GM18867 (cell line): Measurements from ENCODE around the gene TMEM120B.
A peak's percentile ranks its signal among the peaks of the same experiment; 100 is the strongest.

Experiments
- ATAC-seq: cut with Tn5 transposase; IDR thresholded peaks from one replicate; pipeline ENCODE4 v1.9.1; 2021; ENCODE audit warnings: mild to moderate bottlenecking, moderate library complexity; ENCODE audit not compliant: unreplicated experiment

The TMEM120B gene

DNA sequence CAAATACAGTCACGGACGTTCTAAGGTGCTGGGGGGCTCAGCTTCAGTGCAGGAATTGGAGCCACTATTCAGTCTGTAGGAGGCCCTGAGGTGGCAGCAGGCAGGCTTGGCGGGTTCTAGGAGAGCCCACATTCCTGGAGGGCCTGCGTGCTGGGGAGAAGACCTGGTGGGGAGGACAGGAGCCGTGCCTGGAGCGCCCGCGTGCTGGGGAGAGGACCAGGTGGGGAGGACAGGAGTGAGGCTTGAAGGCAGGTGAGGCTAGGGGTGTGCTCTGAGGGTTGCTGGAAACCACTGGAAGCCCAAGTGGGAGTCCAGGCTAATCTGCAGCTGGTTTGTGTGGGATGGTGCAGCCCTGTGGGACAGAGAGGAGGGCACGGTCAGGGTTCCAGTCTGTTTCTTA, 57.8 kb downstream of the TMEM120B start:
- ATAC-seq: no peak

DNA sequence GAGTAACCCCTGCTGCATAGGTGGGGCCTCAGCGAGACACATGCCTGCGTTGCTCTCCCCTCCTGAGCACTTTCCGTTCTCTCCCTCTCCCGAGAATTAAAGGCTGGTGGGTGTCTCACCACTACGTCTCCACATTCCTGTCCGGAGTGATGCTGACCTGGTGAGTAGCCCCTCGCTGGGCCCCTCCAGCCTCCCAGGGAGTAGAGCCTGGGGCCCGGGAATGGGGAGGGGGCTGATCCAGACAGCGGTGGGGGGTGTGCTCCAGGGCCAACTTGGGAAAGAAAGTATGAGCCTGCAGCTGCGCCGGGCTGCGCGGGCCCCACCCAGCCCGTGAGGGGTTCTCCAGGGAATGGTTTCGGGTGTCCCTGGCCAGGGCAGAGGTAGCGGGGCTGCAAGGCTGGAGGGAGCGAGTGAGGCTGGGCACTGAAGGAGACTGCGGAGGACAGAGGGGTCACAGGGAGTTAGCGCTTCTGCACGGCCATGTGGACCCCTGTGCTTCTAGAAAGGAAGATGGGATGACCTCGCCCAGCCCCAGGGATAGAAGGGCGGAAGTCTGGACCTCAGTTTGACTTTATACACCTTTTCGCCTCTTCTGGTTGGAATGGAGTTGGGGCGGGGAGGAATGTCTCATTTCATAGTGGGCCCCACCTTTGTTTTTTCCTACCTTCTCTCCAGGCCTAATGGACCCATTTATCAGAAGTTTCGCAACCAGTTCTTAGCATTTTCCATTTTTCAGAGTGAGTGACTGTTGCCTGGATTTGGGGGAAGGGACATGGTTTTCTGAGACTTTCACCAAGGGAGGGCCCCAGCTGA, 58.5 kb downstream of the TMEM120B start:
- ATAC-seq: no peak

DNA sequence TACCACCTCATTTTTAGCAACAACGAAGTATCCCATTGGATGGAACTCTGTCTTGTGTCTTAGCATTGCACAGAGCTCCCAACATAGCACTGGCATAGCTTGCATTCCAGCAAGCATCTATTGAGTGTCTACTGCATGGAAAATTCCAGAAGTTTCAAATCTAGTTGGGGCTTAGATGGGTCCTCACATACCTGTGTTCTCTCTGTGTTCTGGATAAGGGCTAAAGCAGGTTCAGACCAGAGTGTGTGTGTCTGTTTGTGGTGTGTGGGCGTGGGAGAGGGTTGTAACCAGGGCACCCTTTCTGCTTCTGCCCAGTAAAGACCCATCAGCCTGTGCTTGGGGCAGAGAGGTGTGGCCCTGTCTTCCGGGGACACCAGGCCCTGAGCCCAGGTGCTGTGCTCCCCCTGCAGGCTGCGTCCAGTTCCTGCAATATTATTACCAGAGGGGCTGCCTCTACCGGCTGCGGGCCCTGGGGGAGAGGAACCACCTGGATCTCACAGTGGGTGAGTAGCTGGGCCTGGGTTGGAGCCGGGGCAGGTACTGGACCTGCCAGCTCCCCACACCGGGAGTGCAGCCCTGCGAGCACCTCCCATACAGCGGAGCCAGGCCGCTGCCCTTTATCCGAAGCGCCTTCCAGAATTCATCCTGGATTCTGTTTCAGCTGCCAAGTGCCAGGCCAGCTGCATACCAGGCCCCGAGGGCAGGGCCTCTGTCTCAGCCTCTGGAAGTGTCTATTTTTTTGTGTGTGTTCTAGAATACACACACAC, 60.6 kb downstream of the TMEM120B start:
- peak; percentile 75 for ATAC-seq

DNA sequence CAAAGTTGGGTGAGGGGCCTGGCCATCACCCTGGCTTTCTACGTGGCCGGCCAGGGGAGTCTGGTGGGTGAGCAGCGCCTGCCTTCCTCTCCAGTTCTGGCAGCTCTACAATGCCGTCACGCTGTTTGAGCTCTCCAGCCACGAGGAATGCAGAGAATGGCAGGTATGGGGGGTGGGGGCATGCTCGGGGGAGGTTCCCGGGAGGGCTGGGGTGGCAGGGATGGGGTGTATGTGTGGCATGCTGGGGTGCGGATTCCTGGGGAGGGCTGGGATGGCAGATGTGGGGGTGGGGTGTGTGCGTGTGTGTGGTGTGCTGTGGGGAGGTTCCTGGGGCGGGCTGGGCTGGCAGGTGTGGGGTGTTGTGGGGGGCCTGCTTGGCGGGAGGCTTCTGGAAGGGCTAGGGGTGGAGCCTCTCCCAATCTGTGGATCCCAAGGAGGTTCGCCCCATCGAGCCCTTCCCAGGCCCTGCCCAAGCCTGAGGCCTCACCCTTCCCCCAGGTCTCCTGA, 62.5 kb downstream of the TMEM120B start:
- ATAC-seq: no peak

DNA sequence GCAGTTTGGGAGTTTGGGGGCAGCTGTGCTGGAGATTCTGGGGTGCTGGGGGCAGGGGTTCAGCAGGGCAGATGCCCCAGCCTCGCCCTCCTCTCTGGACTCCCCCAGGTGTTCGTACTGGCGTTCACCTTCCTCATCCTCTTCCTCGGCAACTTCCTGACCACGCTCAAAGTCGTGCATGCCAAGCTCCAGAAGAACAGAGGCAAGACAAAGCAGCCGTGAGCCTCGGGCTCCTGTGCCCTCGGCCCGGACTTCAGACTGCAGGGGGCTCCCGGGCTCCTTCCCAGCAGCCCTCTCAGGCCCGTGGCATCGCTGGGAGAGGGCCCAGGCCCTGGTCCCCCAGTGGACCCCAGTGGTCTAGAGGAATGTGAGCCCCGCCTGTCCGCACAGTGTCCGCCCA, 62.9 kb downstream of the TMEM120B start:
- ATAC-seq: no peak

DNA sequence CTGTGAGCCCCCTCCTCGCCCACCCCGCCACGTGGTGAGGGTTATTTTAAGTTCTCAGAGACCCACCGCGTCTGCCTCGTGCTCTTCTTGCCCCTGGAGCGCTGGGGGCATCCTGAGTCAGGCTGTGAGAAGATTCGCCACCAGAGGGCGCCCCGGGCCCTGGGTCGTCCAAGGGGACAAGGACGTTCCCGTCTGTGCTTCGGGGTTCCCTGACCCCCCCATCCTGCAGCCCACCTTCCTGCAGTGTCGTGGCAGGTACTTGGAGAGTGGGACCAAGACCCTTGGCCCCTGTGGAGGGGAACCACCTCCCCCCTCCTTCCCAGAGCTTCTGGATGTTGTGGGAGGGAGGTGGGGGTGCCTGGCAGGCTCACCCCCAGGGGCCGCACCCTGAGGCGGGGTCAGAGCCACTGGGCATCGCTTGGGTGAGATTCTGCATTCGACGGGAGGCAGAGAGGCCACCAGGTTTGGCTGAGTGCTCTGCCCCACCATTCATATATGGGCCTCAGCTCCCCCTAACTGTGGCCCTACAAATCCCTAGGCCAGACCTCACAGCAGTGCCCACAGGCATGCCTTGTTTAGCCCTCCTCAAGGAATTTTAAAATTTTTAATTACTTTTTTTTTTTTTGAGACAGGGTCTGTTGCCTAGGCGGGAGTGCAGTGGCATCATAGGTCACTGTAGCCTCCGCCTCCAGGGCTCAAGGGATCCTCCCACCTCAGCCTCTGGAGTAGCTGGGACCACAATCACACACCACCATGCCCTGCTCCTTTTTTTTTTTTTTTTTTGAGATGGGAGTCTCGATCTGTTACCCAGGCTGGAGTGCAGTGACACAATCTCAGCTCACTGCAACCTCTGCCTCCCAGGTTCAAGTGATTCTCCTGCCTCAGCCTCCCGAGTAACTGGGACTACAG, 63.9 kb downstream of the TMEM120B start:
- ATAC-seq: no peak

DNA sequence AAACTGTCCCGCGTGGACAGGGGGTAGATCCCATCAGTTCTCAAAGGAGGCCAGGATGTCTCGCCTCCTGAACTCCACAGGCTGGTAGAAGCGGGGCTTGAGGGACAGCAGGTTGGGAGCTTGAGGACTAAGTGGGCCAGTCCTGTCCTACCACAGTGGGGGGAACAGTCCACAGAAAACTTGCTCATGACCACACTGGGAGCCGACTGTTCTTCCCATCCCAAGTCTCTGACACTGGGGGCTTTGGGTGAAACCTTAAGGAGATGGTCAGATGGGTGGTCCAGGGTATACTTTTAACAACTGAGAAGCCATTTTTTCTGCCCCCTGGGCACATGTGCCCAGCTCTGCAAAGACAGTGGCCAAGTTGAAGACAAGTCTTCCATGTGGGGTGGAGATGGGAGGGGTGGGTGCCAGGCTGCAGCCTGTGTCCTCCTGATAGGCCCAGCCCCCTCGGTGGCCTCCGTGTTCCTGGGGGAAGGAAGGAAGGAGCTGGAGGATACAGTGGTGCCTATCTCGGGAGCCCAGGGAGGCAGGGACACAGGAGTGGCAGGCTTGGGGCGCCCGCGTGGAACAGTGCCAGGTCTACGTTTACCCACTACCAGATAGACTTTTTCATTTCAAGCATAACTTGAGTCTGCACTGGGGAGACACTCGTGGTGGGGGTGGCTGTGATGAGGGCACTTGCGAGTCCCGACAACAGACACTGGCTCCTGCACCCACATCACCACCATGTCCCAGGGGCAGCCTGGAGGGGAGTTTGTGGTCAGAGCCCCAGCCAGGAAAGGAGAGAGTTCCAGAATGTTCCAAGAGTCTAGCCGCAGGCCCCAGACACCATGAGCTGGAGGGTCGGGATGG, 66.2 kb downstream of the TMEM120B start:
- ATAC-seq: no peak

DNA sequence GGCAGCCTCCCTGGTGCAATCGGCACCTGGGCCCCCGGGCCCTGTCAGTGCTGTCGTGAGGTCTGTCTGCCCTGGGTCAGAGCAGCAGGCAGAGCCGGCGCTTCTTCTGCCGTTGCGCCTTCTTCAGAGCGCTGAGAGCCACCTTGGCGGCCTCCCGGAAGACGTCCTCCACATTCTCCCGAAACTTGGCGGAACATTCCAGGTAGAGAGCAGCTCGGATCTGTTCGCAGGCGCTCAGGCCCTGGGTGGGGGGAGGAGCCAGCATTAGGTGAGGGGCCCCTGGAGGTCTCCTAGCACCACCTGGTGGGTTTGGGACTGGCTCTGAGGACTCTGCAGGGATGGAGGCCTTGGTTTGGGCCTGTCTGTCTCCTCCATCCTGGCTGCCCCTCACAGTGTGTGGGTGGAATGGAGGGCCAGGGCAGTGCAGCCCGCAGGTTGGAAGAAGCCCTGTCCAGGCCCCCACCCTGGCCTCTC, 66.9 kb downstream of the TMEM120B start:
- no peak for ATAC-seq

DNA sequence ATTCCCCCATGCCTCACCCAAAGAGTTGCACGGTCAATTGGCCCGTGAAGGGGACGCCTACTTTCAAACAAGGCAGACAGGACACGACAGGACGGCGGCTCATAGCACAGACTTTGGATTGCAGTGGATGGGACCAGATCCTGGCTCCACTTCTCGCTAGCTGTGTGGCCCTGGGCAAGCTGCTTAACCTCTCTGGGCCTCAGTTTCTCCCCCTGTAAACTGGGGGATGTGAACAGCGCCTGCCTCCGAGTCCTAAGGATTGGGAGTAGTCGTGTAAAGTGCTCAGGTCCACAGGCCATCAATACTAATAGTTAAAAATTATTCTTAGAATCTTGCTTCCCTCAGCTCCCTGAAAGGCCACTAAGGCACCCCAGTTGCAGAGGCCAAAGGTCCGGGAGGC, 67.9 kb downstream of the TMEM120B start:
- no peak for ATAC-seq

DNA sequence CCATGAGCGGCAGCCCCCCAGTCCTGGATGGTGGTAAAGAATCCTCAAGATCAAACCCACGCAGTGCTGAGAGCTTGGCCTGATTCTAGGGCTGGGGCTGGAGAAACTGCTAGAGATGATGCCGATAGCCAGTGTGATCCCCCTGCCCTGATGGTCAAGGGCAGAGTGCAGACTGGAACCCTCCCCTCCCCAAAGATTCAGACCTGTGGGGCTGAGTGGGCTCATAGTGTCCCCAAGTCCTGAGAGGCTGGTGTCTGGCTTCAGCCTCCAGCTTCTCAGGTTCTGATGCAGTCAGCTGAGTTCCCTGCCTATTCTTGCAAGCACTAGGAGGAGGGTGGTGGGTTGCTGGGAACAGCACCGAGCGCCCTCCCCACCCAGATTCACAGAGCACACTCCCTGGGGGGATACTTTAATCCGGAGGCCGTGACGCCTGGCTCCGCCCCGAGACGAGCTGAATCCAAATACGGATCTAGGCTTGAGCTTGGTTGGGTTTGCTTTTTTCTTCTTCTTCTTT, 69.0 kb downstream of the TMEM120B start:
- peak; percentile 22 for ATAC-seq

DNA sequence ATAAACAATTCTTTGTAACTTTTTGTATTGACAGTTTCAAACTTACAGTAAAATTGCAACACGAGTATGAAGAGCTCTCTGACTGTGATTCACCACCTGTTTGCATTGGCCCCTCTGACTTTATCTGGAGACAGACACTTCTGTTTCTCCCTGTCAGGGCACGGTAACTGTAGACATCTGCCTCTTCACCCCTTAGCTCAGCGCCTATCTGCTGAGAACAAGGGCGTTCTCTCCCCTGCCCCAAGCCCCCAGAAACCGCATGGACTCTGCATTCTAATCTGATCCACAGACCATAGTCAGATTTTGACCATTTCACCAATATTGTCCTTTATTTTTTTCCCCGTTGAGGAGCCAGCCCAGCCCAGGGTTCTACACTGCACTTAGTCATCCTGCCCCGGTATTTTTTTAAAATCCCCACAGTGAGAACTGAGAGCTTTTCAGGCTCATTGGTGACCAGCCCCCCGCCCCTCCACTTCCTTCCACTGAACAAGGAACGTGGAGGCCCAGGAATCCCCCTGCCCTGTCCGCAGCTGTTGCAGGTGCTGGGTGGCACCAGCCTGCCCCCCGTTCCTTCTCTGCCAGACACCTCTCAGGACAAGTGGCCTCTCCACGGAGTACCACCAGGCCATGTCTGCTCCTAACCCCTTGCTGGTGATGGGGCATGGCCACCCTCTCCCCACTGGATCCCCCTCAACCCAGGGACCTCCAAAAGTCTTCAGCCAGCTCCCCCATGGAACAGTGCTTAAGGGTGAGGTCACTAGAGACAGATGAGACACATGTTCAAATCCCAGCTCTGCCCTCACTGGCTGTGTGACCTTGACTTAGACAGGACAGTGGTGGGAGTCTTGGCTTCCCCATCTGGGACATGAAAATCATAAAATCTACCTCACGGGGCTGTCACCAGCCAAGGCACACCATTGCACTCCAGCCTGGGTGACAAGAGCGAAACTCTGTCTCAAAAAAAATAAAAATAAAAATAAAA, 69.7 kb downstream of the TMEM120B start:
- ATAC-seq: peak; percentile 40

DNA sequence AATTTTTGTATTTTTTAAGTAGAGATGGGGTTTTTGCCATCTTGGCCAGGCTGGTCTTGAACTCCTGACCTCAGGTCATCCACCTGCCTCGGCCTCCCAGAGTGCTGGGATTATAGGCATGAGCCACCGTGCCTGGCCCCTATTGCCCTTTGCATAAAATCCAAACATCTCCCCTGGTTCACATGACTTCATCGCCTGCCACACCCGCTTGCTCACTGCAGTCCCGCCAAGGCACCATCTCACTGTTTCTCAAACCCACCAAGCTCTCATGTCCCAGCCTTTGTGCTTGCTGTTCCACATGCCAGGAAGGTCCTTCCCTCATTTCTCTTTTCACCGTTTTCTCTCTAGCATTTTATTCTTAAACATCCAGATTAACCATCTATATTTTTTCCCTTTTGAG, 71.2 kb downstream of the TMEM120B start:
- no peak for ATAC-seq

DNA sequence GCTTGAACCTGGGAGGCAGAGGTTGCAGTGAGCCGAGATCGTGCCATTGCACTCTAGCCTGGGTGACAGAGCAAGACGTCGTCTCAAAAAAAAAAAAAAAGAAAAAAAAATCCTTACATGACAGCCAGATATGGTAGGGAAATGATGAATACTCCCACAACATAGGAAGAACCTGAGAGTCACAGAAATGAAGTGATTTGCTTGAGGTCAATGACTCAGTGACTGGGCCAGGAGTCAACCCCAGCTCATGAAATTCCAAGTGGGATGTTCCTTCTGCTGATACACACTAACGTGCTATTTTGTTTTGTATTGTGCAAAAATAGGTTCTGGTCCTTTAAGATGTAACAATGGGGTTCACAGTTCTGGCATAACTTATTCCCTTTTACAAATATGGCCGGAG, 71.9 kb downstream of the TMEM120B start:
- no peak for ATAC-seq

DNA sequence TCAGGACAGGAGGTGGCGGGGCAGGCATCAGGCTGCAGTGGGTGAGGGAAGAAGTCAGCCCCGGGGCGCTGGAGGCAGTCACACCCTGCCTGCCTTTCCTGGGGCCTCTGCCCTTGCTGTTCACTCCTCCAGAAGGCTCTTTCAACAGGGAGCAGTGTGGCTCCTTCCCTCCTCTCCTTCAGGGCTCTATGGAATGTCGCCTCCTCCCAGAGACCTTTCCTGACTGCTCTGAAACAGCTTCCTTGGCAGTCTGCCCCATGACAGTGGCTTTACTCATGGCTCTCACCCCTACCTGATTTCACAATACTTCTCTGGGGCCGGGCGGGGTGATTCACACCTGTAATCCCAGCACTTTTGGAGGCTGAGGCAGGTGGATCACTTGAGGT, 73.9 kb downstream of the TMEM120B start:
- no peak for ATAC-seq

DNA sequence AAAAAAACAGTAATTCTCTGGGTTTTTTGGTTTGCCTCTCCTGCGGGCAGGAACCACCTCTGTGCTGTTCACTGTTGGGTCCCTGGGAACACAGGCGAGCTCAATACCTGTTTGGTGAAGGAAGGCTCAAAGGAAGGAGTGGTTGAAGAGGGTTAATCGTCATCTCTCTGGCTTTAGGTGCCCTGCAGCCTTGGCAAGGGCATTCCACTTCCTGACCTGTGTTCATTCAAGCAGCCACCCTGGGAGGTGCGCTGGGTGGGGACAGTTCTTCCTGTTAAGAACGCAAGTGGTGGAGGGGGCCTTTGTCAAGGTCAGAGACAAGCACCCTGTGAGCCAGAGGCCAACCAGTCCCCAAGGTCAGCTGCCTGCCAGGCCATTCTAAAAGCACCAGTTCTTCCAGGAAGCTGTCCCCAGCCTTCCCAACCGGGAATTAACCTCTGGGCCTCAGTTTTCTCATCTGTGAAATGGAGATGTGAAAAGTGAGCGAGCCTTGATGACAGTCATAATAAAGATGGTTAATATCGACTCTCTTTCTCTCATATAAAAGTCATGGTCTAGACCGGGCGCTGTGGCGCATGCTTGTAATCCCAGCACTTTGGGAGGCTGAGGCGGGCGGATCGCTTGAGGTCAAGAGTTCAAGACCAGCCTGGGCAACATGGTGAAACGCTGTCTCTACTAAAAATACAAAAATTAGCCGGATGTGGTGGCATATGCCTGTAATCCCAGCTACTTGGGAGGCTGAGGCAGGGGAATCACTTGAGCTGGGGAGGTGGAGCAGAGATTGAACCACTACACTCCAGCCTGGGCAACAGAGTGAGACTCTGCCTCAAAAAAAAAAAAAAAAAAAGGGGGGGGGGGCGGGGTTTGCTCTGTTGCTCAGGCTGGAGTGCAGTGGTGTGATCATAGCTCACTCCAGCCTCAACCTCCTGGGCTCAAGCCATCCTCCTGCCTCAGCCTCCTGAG, 74.8 kb downstream of the TMEM120B start:
- ATAC-seq: no peak

DNA sequence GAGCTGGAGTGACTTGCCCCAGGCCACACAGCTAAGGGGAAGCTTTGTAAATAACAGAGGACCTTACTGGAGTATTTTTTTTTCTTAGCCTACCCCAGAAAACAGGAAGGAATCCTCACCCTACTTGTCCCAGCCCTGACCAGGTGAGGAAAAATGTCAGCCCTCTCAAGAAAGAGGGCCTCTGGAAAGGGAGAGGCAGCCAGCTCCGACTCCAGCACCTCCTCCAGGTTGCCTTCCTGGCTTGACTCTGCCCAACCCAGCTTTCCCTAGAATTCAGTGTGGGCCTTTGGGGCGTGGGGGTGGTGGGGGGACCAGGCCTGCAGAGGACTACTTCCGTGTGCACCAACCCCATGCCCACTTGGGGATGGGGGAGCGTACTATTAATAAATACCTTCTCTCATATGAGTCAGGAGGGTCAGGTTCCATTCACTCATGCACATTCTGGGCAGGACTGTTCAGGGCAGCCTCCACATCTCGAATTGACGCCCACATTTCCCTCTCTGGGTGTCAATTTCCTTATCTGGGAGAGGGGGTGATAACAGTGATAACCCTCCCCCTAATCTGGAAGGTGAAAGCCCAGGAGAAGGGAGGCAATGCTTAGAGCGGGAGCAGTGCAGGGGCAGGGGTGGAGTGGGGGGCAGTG, 75.7 kb downstream of the TMEM120B start:
- no peak for ATAC-seq

DNA sequence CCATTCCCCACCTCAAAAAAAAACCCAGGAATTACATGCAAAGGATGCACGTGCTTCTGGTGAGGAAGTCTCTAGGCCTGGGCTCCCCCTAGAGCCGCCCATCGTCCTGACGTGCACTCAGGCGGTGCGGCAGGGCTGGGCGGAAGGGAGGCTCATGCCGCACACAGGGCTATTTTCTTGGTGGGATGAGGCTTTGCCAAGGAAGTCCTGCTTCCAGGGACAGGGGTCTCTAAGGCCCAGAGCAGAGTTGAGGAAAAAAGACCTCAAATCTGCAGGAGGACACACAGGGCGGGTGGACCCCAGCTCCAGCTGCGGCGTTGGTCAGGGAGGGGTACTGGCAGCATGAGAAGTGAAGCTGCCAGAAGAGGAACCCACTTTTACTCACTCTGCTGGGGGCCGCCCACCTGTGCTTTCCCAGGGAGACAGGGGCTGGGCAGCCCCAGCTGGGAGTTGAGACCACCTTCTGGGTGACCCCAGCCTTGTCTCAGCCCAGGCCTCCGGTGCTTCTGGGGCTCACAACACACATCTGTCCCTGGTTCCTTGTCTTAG, 76.8 kb downstream of the TMEM120B start:
- ATAC-seq: no peak
